ENCODE data around the gene MID2.

DNA sequence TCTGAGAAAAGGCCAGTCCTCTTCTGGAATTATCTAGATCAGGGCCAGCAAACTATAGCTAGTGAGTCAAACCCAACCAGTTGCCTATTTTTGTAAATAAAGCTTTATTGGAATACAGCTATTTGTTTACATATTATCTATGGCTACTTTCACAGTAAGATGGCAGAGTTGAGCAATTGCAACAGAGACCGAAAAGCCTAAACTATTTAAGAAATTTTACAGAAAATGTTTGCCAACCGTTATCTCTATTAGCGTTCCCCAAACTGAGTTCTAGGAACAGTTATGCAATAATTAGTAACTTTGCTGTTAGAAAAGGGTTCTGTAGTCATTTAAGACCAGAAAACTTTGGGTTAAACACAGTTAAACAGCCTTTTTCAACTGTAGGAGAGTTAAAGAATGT is 146.0 kb downstream of the MID2 start:
- no peak for TF ChIP-seq POLR2A (IDR thresholded peaks at IDR 0.05)
- TF ChIP-seq, protein P1, sequence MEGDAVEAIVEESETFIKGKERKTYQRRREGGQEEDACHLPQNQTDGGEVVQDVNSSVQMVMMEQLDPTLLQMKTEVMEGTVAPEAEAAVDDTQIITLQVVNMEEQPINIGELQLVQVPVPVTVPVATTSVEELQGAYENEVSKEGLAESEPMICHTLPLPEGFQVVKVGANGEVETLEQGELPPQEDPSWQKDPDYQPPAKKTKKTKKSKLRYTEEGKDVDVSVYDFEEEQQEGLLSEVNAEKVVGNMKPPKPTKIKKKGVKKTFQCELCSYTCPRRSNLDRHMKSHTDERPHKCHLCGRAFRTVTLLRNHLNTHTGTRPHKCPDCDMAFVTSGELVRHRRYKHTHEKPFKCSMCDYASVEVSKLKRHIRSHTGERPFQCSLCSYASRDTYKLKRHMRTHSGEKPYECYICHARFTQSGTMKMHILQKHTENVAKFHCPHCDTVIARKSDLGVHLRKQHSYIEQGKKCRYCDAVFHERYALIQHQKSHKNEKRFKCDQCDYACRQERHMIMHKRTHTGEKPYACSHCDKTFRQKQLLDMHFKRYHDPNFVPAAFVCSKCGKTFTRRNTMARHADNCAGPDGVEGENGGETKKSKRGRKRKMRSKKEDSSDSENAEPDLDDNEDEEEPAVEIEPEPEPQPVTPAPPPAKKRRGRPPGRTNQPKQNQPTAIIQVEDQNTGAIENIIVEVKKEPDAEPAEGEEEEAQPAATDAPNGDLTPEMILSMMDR (IDR thresholded peaks at IDR 0.05) = no peak
